ENCODE measurements around the gene SLC25A30.
"Not testable (repeated sequence)": the region's sequence is repeated elsewhere in the genome, so short reads cannot be mapped to it uniquely, and the experiment has no call there.

Gene SLC25A30

DNA sequence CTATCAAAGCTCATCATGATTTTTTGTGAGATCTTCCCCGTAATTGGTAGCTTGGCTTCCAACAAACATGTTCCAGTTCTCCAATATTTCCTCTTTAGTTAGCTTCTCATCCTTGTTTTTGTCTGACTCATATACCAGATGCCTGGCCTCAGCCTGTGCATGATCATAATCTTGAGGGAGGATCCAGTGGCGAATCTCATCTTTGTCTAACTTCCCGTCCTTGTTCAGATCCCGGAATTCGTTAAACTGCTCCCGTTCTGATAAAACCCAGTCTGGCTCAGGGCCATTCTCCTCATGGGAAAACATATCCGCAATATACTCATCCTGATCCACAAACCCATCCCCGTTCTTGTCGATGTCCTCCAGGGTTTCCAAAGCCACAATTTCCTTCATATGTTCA lies 27.8 kb downstream of the SLC25A30 start:
- DNase-seq = not testable (repeated sequence)

DNA sequence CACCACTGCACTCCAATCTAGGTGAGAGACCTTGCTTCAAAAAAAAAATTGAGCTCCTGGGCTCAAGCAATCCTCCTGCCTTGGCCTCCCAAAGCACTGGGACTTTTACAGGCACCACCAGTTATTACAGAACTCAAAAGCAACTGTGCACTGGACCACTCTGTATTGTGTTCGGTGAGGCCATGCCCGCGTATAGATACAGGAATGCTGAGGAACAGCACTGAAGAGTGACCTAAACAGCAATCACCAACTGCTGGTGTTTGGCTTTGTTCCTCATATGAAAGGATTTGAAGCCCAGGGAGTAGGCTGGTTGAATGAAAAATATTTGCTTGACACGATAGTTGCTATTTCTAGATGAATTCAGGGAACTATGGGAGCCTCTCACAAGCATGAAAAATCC lies 29.5 kb downstream of the SLC25A30 start:
- DNase-seq = no peak

DNA sequence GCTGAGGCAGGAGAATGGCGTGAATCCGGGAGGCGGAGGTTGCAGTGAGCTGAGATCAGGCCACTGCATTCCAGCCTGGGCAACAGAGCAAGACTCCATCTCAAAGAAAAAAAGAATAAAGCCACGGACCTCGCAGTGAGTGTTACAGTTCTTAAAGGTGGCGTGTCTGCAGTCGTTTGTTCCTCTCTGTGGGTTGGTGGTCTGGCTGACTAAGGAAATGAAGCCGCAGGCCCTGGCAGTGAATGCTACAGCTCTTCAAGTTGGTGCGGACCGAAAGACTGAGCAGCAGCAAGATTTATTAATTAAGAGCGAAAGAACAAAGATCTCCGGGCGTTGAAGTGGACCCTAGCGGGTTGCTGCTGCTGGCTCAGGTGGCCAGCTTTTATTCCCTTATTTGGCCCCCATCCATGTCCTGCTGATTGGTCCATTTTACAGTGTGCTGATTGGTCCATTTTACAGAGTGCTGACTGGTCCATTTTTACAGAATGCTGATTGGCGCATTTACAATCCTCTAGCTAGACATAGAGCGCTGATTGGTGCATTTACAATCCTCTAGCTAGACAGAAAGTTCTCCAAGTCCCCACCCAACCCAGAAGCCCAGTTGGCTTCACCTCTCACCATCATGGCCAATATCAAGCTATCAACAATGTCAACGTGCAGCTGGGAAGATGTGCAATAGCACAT lies 31.1 kb downstream of the SLC25A30 start:
- not testable (repeated sequence) for DNase-seq

DNA sequence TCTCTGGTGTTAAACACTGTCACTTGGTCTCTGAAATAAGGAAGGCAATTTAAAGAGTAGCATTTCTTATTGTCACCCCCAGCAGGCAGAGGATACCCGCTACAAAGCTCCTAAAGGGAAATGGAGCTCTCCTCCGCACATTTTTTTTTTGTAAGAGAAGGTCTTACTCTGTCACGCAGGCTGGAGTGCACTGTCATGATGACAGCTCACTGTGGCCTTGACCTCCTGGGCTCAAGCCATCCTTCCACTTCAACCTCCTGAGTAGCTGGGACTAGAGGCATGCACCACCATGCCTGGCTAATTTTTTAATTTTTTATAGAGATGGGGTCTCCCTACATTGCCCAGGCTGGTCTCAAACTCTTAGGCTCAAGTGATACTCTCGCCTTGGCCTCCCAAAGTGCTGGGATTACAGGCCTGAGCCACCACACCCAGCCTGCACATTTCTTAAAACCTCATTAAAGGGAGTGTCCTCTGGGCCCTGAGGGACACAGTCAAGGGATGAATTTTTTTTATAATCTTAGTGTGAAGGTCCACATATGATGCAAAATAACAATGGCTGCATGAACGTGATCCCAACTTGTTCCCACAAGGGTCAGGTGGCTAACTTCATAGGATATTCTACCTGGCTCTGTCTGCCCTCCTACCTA lies 32.1 kb downstream of the SLC25A30 start:
- DNase-seq = no peak

DNA sequence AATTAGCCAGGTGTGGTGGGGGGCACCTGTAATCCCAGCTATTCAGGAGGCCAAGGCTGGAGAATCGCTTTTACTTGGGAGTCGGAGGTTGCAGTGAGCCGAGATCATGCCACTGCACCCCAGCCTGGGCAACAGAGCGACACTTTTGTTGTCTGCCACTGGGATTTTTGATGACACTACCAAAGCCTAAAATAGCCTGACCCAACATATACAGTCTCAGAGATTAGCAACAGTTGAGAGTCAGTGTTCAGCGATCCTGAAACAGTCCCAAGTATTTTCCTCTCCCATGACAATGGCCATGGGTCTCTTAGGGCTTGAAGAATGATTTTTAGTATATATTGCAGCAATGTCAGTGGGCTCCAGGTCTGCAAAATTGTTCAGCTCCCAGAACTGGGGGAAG lies 32.9 kb downstream of the SLC25A30 start:
- no peak for DNase-seq

DNA sequence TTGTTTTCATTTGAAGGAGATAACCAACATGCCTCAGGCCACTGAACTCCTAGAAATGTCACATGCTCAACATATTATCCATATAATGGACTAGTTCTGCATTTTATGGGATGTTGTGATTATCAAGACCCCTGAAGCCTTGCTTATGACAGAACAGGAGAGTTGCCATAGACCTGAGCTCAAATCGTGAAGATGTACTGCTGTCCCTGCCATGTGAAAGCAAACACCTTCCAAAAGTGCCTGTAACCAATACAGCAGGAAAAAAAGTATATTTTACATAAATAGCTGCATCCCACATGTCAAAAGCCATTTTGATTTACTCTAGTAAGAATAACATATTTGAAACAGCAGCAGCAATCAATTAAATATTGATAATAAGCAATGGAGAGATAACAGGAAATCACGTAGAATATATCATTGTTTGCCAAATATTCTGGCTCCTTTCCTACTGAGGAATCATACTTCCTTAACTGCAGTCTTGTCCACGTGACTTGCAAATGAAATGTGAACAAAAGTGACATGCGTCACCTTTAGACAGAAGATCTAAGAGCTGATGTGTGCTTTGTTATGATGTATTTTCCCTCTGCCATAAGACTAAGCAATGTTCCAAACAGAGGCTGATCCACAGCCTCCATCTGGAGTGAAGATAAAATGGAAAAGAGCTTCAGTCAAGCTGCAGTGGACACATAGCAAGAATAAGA lies 33.5 kb downstream of the SLC25A30 start:
- DNase-seq = no peak

DNA sequence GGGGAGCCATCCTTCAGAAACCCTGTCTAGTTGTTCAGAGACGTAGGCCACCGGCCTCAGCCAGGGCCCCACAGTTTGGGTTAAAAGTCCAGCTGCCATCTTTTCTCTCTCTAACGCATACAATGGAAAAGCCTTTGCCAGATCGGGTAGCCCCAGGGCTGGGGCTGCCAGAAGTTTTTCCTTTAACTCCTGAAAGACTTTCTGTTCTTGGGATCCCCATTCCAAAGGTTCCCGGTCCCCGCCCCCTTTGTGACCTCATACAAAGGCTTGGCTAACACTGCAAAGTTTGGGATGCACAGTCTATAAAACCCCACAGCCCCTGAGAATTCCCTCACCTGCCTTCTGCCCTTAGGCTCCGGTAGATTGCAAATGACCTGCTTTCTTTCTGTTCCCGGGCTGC lies 35.4 kb downstream of the SLC25A30 start:
- not testable (repeated sequence) for DNase-seq

DNA sequence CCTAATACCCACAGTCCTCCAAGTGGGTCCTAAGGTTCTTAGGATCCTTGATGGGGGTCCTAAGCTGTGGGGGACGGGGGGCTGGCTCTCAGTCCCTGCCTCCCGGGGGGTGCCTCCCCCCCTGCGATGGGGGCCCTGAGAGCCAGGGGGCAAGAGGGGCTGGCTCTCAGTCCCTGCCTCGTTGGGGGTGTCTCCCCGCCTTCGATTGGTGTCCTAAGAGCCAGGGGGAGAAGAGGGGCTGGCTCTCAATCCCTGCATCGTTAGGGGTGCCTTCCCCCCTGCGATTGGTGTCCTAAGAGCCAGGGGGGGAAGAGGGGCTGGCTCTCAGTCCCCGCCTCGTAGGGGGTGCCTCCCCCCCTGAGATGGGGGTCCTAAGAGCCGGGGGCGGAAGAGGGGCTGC lies 37.0 kb downstream of the SLC25A30 start:
- no peak for DNase-seq

DNA sequence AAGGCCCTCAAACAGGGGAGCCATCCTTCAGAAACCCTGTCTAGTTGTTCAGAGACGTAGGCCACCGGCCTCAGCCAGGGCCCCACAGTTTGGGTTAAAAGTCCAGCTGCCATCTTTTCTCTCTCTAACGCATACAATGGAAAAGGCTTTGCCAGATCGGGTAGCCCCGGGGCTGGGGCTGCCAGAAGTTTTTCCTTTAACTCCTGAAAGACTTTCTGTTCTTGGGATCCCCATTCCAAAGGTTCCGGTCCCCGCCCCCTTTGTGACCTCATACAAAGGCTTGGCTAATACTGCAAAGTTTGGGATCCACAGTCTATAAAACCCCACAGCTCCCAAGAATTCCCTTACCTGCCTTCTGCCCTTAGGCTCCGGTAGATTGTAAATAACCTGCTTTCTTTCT lies 37.5 kb downstream of the SLC25A30 start:
- DNase-seq = not testable (repeated sequence)

DNA sequence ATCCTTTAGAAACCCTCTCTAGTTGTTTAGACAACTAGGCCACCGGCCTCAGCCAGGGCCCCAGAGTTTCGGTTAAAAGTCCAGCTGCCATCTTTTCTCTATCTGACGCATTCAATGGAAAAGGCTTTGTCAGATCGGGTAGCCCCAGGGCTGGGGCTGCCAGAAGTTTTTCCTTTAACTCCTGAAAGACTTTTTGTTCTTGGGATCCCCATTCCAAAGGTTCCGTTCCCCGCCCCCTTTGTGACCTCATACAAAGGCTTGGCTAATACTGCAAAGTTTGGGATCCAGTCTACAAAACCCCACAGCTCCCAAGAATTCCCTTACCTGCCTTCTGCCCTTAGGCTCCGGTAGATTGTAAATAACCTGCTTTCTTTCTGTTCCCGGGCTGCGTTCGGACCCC lies 38.7 kb downstream of the SLC25A30 start:
- not testable (repeated sequence) for DNase-seq

DNA sequence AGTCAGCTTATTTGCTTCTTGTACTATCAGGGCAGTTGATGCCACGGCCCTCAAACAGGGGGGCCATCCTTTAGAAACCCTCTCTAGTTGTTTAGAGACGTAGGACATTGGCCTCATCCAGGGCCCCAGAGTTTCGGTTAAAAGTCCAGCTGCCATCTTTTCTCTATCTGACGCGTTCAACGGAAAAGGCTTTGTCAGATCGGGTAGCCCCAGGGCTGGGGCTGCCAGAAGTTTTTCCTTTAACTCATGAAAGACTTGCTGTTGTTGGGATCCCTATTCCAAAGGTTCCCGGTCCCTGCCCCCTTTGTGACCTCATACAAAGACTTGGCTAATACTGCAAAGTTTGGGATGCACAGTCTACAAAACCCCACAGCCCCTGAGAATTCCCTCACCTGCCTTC lies 39.4 kb downstream of the SLC25A30 start:
- not testable (repeated sequence) for DNase-seq

DNA sequence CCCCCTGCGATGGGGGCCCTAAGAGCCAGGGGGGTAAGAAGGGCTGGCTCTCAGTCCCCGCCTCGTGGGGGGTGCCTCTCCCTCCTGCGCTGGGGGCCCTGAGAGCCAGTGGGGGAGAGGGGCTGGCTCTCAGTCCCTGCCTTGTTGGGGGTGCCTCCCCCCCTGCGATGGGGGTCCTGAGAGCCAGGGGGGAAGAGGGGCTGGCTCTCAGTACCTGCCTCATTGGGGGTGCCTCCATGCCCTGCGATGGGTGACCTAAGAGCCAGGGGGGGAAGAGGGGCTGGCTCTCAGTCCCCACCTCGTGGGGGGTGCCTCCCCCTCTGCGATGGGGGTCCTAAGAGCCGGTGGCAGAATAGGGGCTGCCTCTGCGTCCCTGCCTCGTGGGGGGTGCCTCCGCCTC lies 40.9 kb downstream of the SLC25A30 start:
- not testable (repeated sequence) for DNase-seq

DNA sequence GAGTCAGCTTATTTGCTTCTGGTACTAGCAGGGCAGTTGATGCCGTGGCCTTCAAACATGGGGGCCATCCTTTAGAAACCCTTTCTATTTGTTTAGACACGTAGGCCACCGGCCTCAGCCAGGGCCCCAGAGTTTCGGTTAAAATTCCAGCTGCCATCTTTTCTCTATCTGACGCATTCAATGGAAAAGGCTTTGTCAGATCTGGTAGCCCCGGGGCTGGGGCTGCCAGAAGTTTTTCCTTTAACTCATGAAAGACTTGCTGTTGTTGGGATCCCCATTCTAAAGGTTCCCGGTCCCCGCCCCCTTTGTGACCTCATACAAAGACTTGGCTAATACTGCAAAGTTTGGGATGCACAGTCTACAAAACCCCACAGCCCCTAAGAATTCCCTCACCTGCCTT lies 41.5 kb downstream of the SLC25A30 start:
- not testable (repeated sequence) for DNase-seq

DNA sequence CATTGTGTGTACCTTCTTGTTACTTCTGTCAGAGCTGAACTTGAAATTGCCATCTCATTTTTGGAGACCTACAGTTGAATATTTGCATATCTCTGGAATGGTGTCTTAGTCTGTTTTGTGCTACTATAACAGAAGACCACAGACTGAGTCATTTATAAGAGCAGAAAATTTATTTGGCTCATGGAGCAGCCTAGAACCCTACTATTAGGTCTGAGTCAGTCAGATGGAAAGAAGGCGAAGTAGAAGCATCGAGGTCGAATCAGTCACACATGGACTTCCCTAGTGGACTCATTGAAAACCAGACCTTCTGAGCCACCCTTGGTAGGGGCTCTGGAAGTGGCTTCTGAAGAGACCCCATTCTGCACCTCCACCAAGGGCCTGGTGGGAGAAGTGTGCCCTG lies 43.3 kb downstream of the SLC25A30 start:
- no peak for DNase-seq

DNA sequence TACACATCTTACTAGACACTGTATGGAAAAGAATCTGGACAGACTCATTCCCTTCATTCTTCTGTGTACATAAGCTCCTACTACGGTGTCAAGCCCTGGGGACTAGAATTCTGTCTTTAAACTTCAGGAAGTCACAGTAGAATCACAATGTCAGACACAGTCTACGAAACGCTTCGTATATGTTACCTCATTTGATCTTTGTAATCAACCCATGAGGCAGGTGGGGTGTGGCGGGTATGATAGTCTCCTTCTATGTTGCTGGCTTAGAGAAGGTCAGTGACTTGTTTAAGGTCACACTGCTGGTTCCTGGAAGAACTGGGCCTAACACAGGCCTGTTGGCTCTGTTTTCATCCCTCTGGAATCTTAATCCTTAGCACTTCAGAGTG lies 45.0 kb downstream of the SLC25A30 start:
- DNase-seq = no peak

DNA sequence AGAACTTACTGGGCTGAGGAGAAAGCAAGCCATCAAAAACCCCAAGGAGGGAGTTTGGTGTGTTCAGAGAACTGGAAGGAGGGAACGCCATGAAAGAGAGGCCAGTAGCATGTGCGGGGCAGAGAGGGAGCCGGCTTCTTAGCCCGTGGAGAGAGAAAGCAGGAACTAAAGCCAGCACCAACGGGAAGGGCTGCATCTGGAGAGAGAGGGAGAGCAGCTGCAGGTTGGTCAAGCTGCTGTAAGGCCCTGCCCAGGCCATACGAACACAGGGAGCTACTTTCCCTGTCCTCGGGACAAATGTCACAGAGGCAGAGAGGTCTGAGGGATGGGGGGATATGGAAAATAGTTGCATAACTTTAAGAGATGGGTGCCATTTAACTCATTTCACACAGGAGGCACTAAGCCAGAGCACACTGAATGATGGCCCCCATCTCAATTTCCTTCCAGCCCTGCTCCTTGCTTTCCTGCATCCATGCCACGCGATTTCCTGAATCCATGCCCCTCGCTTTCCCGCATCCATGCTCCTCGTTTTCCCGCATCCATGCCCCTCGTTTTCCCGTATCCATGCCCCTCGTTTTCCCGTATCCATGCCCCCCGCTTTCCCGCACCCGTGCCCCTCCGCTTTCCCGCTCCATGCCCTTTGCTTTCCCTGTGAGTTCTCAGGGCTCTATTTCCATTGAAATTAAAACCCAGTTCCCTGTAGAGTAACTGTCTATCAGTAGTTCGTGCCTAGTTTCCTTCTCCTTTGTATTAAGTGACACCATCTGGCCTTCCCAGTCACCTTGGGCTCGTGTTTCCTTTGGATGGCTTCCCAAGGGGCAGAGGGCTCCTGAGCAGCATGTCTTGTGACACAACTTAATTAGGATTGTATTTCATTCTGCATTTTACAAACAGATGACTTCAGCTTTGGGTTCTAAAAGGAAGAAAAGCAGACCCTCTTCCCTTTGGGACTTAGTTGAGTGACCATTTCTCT lies 45.7 kb downstream of the SLC25A30 start:
- DNase-seq = no peak

DNA sequence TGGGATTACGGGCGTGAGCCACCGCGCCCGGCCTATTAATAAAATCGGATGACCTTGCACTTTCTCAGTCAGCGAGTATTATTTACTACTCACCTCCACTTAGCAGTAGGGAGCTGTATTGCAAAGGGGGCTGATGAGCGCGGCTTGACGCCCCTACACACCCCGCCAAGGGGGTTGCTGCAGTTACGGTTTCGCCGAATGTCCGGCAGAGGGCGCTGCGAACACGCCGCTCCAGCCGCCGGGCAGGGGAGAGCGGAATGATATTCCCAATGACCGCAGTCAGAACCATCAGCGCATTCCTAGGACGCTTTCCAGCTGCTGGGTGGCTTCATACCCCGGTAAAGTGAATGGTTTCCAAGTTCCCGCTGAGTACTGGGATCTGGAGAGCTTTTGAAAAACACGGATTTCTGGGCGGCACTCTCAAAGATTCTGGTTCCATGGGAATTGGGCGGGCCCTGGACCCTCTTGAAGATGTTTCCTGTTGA lies 47.2 kb downstream of the SLC25A30 start:
- peak; percentile 36 for DNase-seq

DNA sequence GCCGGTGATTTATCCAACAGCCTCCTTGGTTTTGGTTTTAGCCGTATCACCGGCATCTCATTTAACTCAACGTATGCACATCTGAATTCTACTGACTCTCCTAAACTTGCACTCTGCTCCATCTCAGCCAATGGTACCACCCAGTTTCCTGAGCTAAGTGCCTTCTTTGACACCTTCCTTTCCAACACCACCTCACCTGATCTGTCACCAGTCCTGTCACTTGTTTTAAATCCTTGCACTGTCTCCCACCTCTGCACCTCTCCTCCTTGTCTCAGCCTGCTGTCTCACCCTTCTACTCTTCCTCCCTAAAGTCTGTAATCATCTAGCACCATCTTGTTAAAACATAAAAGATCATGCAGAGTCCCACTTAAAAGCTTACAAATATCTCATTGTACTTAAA lies 49.1 kb downstream of the SLC25A30 start:
- no peak for DNase-seq

DNA sequence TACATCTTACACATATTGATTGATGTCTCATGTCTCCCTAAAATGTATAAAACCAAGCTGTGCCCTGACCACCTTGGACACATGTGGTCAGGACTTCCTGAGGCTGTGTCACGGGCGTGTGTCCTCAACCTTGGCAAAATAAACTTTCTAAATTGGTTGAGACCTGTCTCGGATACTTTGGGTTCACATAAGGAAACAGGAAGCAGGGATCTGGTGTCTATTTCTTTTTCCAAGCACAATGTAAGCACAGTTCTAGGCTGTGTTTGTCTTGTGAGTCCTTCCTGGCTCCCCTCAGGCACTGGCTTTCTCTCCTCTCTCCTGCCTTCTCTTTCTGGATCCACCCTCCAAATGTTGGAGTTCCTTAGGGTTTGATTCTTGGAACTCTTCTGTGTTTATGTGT lies 49.6 kb downstream of the SLC25A30 start:
- no peak for DNase-seq

DNA sequence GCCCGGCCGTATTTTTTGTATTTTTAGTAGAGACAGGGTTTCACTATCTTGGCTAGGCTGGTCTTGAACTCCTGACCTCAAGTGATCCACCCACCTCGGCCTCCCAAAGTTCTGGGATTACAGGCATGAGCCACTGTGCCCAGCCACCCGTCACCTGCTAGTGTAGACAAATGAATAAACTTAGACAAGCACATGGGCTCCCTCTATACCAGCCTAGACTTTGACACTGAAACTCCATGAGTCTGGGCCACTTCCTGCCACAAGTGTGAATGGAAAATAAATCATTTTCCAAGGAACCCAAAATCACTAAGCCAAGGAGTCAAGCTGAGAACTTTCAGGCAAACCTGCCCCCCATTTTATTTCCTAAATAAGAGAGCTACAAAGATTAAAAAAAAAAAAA lies 50.2 kb downstream of the SLC25A30 start:
- DNase-seq = peak; percentile 6

DNA sequence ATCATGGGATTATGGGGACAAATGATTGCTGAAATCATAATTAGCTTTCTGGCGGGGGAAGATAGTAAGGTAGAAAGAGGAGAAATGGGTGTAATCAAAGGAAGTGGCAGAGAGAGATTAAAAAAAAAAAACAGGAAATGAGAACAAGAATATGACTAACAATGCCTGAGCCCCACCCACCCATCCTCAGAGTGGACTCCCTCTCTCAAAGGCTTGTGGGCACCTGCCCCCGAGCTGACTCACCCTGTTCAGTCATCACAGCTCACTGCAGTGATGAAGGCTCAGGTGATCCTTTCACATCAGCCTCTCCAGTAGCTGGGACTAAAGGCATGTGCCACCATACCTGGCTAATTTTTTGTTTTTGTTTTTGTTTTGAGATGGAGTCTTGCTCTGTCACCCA lies 50.8 kb downstream of the SLC25A30 start:
- peak; percentile 88 for DNase-seq

DNA sequence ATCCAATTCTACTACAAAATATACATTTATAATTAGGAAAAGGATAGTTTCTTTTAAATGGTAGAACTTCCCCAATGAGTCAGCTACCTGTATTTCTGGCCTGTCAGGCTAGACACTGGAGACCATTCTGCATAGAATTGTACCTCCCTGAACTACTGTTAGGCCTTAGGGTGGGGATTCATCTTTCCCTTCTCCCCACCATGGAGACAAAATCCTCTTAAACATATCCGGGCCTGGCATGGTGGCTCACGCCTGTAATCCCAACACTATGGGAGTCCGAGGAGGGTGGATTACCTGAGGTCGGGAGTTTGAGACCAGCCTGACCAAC lies 52.7 kb downstream of the SLC25A30 start:
- DNase-seq = no peak

Data from effector CD4-positive, alpha-beta T cell (primary cell).